Measurements from ENCODE around the gene NFX1. TPM values are rescaled to one million over a fixed set of nuclear protein-coding genes. Genes with fewer than 3 reads are reported as not detected.

The NFX1 gene
- total RNA-seq, 4 donors from 2014 or later = 44.7 to 65.3 (median 49.8) TPM

GRCh38 chr9:33374190-33374589 lies 83.9 kb downstream of the NFX1 start:
- DNase-seq = no peak
- intact Hi-C loops (cut with DNase I) = loop anchor here (2.0 to 5.0 kb wide), 2 partner anchors 43 to 93 kb away; no protein-coding TSS in a partner anchor

GRCh38 chr9:33374634-33375237 lies 84.4 kb downstream of the NFX1 start:
- 59 to 61% methylated on average over 6 of the region's 6 CpGs for WGBS, 2 donors
- H3K9me3 ChIP-seq = no peaks in the 10 kb centered on the region
- peaks cover 19 to 20% of the 10 kb centered on the region in 2 donors for H3K36me3 ChIP-seq
- peaks cover 9% of the 10 kb centered on the region in 2 donors for H3K4me1 ChIP-seq
- H3K4me3 ChIP-seq (replicated peaks in 1 of 3) = no peak overlapping the region
- H3K27me3 ChIP-seq = no peaks in the 10 kb centered on the region
- DNase-seq = peak; percentile 80 to 83
- intact Hi-C loops (cut with DNase I) = loop anchor here (2.0 to 5.0 kb wide), 2 partner anchors 42 to 93 kb away; no protein-coding TSS in a partner anchor
- H3K27ac ChIP-seq = no peak overlapping the region
- peak; percentile 58 to 90 (median 82) for TF ChIP-seq CTCF (IDR thresholded peaks at IDR 0.05)
- no peak for TF ChIP-seq POLR2A (IDR thresholded peaks at IDR 0.05)

More at GRCh38 chr9:33374190-33374589, 83.9 kb downstream of the NFX1 start:
- peaks cover 19 to 21% of the 10 kb centered on the region in 2 donors for H3K36me3 ChIP-seq
- no peak overlapping the region for H3K4me3 ChIP-seq (replicated peaks in 1 of 3)
- H3K4me1 ChIP-seq = peaks cover 9% of the 10 kb centered on the region in 2 donors
- H3K27me3 ChIP-seq = no peaks in the 10 kb centered on the region
- no peaks in the 10 kb centered on the region for H3K9me3 ChIP-seq
- no peak overlapping the region for H3K27ac ChIP-seq
- WGBS, 2 donors = 79 to 85% methylated on average over 9 of the region's 9 CpGs
- TF ChIP-seq POLR2A (IDR thresholded peaks at IDR 0.05) (no peak), CTCF (IDR thresholded peaks at IDR 0.05) (no peak)

GRCh38 chr9:33375238-33375840 lies 85.0 kb downstream of the NFX1 start:
- no peak for DNase-seq
- TF ChIP-seq CTCF (IDR thresholded peaks at IDR 0.05) (peak in 2 of 6 experiments; percentile 9 to 11), POLR2A (IDR thresholded peaks at IDR 0.05) (no peak)
- no peaks in the 10 kb centered on the region for H3K9me3 ChIP-seq
- peaks cover 13 to 14% of the 10 kb centered on the region in 2 donors for H3K36me3 ChIP-seq
- intact Hi-C loops (cut with DNase I) = loop anchor here (2.0 kb wide), 1 partner anchor 41 kb away; no protein-coding TSS in a partner anchor
- 66 to 71% methylated on average over 13 to 15 of the region's 15 CpGs for WGBS, 2 donors
- H3K27ac ChIP-seq = no peak overlapping the region
- peaks cover 9% of the 10 kb centered on the region in 2 donors for H3K4me1 ChIP-seq
- H3K4me3 ChIP-seq (replicated peaks in 1 of 3) = no peak overlapping the region
- H3K27me3 ChIP-seq = no peaks in the 10 kb centered on the region

- H3K36me3 ChIP-seq = peaks cover 8% of the 10 kb centered on the region in 2 donors
- TF ChIP-seq CTCF (IDR thresholded peaks at IDR 0.05) (no peak), POLR2A (IDR thresholded peaks at IDR 0.05) (no peak)
- H3K27ac ChIP-seq = no peak overlapping the region
- H3K27me3 ChIP-seq = no peaks in the 10 kb centered on the region
- H3K9me3 ChIP-seq = no peaks in the 10 kb centered on the region
- intact Hi-C loops (cut with DNase I) = loop anchor here (2.0 kb wide), 1 partner anchor 41 kb away; no protein-coding TSS in a partner anchor
- H3K4me1 ChIP-seq = peaks cover 9 to 10% of the 10 kb centered on the region in 2 donors
- H3K4me3 ChIP-seq (replicated peaks in 1 of 3) = no peak overlapping the region
- no peak for DNase-seq
- WGBS, 2 donors = 90 to 92% methylated on average over 7 of the region's 7 CpGs
These were observed 85.6 kb downstream of the NFX1 start for GRCh38 chr9:33375841-33376321.

Measured in thyroid gland (tissue), 4 donors.